HFFc6 (cell line): ENCODE results near the gene HSPBAP1. TPM values are rescaled to one million over a fixed set of nuclear protein-coding genes. Genes with fewer than 3 reads are reported as not detected.
A peak's percentile ranks its signal among the peaks of the same experiment; 100 is the strongest.

Source experiments
- DNase-seq: peaks from one replicate; pipeline ENCODE4 v3.0.0-alpha.2; 2018
- H3K27ac Mint-ChIP-seq: 2 replicates; pipeline ENCODE4 v1.8.0; 2020; ENCODE audit warnings: mild to moderate bottlenecking, mixed read lengths
- H3K27me3 Mint-ChIP-seq: 2 replicates; pipeline ENCODE4 v1.8.0; 2021; ENCODE audit warnings: mild to moderate bottlenecking, moderate library complexity, mixed read lengths; ENCODE audit not compliant: insufficient read depth
- H3K36me3 Mint-ChIP-seq: 2 replicates; pipeline ENCODE4 v1.8.0; 2021; ENCODE audit warnings: low read depth, mixed read lengths
- H3K4me1 Mint-ChIP-seq: 2 replicates; pipeline ENCODE4 v1.8.0; 2020; ENCODE audit warnings: low read depth, mixed read lengths
- H3K4me3 Mint-ChIP-seq: 2 replicates; pipeline ENCODE4 v1.8.0; 2020; ENCODE audit warnings: mild to moderate bottlenecking, moderate library complexity, mixed read lengths
- H3K9me3 Mint-ChIP-seq: 2 replicates; pipeline ENCODE4 v1.8.0; 2020; ENCODE audit warnings: mild to moderate bottlenecking, mixed read lengths
- CTCF ChIP-seq: fragments of 200-600 bp; sonication (generic); IDR thresholded peaks from 2 replicates; pipeline ENCODE4 v1.5.0; 2021; ENCODE audit warnings: antibody characterized with exemption, mild to moderate bottlenecking
- total RNA-seq, 6 experiments: library from RNA; stranded (reverse); fragmentation: NEBNext Ultra II Directional; extraction: Animal tissue kit (Norgen Biotek cat#: 25700); gene quantifications; 2 replicates in 1 of 6; 3 replicates in 5 of 6; pipeline ENCODE4 v1.2.3, GENCODE V29; 2021

HSPBAP1 gene
- total RNA-seq, 6 experiments from 2014 or later: 1.5 to 3.2 (median 2.6) TPM

GRCh38 chr3:122800706-122801237 is 7.1 kb upstream of the HSPBAP1 start:
- no peaks in the 10 kb centered on the region for H3K9me3 Mint-ChIP-seq
- H3K27ac Mint-ChIP-seq: no peak overlapping the region
- peaks cover 12% of the 10 kb centered on the region for H3K4me1 Mint-ChIP-seq
- H3K36me3 Mint-ChIP-seq: no peaks in the 10 kb centered on the region
- no peak for DNase-seq
- peaks cover 2% of the 10 kb centered on the region for H3K27me3 Mint-ChIP-seq
- H3K4me3 Mint-ChIP-seq: no peak overlapping the region
- no peak for TF ChIP-seq CTCF

- Mint-ChIP-seq H3K4me3 (no peak overlapping the region), H3K27ac (no peak overlapping the region), H3K9me3 (no peaks in the 10 kb centered on the region), H3K27me3 (peaks cover 2% of the 10 kb centered on the region), H3K36me3 (no peaks in the 10 kb centered on the region), H3K4me1 (peaks cover 15% of the 10 kb centered on the region)
- TF ChIP-seq CTCF: no peak
- no peak for DNase-seq
Measured at GRCh38 chr3:122800031-122800430, 6.4 kb upstream of the HSPBAP1 start.

GRCh38 chr3:122799322-122799721 is 5.7 kb upstream of the HSPBAP1 start:
- H3K27me3 Mint-ChIP-seq: peaks cover 2% of the 10 kb centered on the region
- no peaks in the 10 kb centered on the region for H3K9me3 Mint-ChIP-seq
- no peak for DNase-seq
- no peak overlapping the region for H3K4me3 Mint-ChIP-seq
- no peak overlapping the region for H3K27ac Mint-ChIP-seq
- no peak for TF ChIP-seq CTCF
- H3K4me1 Mint-ChIP-seq: peaks cover 19% of the 10 kb centered on the region
- H3K36me3 Mint-ChIP-seq: no peaks in the 10 kb centered on the region

GRCh38 chr3:122797291-122797690 is 3.7 kb upstream of the HSPBAP1 start:
- H3K4me1 Mint-ChIP-seq: peaks cover 25% of the 10 kb centered on the region
- no peaks in the 10 kb centered on the region for H3K9me3 Mint-ChIP-seq
- H3K36me3 Mint-ChIP-seq: no peaks in the 10 kb centered on the region
- no peak for DNase-seq
- H3K4me3 Mint-ChIP-seq: no peak overlapping the region
- TF ChIP-seq CTCF: no peak
- H3K27me3 Mint-ChIP-seq: no peaks in the 10 kb centered on the region; the same call in 1 of the 2 replicates
- no peak overlapping the region for H3K27ac Mint-ChIP-seq

- Mint-ChIP-seq H3K27ac (peak overlapping the region; percentile 74; the same call in 1 of the 2 replicates), H3K36me3 (no peaks in the 10 kb centered on the region), H3K4me3 (peak overlapping the region; percentile 95), H3K9me3 (no peaks in the 10 kb centered on the region), H3K27me3 (no peaks in the 10 kb centered on the region; the same call in 1 of the 2 replicates), H3K4me1 (peaks cover 25% of the 10 kb centered on the region)
- no peak for TF ChIP-seq CTCF
- no peak for DNase-seq
Measured at GRCh38 chr3:122795674-122796195, 2.1 kb upstream of the HSPBAP1 start.
